GM13977 (cell line): Measurements from ENCODE around the gene SLF1.

ENCODE experiments used
- DNase-seq: peaks from one replicate; pipeline ENCODE4 v3.0.0; 2012; ENCODE audit warnings: low spot score
- CTCF ChIP-seq: IDR thresholded peaks from 2 replicates; pipeline ENCODE4 v1.5.1; 2012; ENCODE audit warnings: mild to moderate bottlenecking, control low read depth; ENCODE audit not compliant: insufficient read depth; ENCODE audit errors: extremely low read depth, missing control alignments
- in situ Hi-C: fragments of 300-500 bp; cut with MboI; formaldehyde crosslinking; loops from one replicate; pipeline ENCODE4 v1.12.0; 2022; ENCODE audit warnings: low sequenced_read_pairs, low pct_unique_long_range_greater_than_20kb, mixed read lengths, inconsistent platforms; ENCODE audit not compliant: unreplicated experiment

The SLF1 gene

GRCh38 chr5:94715768-94716167 lies 97.3 kb downstream of the SLF1 start:
- TF ChIP-seq CTCF, result no peak
- in situ Hi-C loops, result no loop called here
- DNase-seq, result no peak

- no peak for DNase-seq
- no peak for TF ChIP-seq CTCF
- in situ Hi-C loops, result no loop called here
Measured at GRCh38 chr5:94725142-94725541, 106.7 kb downstream of the SLF1 start.

GRCh38 chr5:94731471-94731870 lies 113.0 kb downstream of the SLF1 start:
- TF ChIP-seq CTCF, result no peak
- in situ Hi-C loops, result no loop called here
- DNase-seq, result no peak

GRCh38 chr5:94736498-94736897 lies 118.0 kb downstream of the SLF1 start:
- in situ Hi-C loops, result no loop called here
- TF ChIP-seq CTCF, result no peak
- DNase-seq, result no peak

- TF ChIP-seq CTCF, result no peak
- in situ Hi-C loops, result no loop called here
- no peak for DNase-seq
Measured at GRCh38 chr5:94740286-94740685, 121.8 kb downstream of the SLF1 start.

- TF ChIP-seq CTCF, result no peak
- no peak for DNase-seq
- in situ Hi-C loops, result no loop called here
Measured at GRCh38 chr5:94742852-94743251, 124.4 kb downstream of the SLF1 start.

GRCh38 chr5:94744906-94745305 lies 126.4 kb downstream of the SLF1 start:
- peak; percentile 12 for DNase-seq
- TF ChIP-seq CTCF, result no peak
- in situ Hi-C loops, result no loop called here
